GM12878 (cell line): Measurements from ENCODE around the gene YIPF4. TPM values are rescaled to one million over a fixed set of nuclear protein-coding genes. Genes with fewer than 3 reads are reported as not detected.

Experiments used
- CEBPZ ChIP-seq: fragments of 150-350 bp; IDR thresholded peaks from 2 replicates; pipeline ENCODE4 v1.6.1; 2016; ENCODE audit warnings: low read depth, low read length
- CHD2 ChIP-seq: IDR thresholded peaks from 2 replicates; pipeline ENCODE4 v1.6.1; 2011; ENCODE audit warnings: low read depth, low read length, improper control_type of control experiment, borderline replicate concordance
- HDGF ChIP-seq: fragments of 450-650 bp; IDR thresholded peaks from 2 replicates; pipeline ENCODE4 v1.6.1; 2016; ENCODE audit warnings: antibody characterized with exemption
- IRF5 ChIP-seq: fragments of 450-650 bp; IDR thresholded peaks from 2 replicates; pipeline ENCODE4 v1.6.1; 2017; ENCODE audit warnings: borderline replicate concordance
- NR2C2 ChIP-seq: IDR thresholded peaks from 2 replicates; pipeline ENCODE4 v1.6.1; 2011; ENCODE audit warnings: borderline replicate concordance, low read depth; ENCODE audit not compliant: control insufficient read depth, insufficient read length
- NR2F1 ChIP-seq: fragments of 450-650 bp; conservative IDR thresholded peaks from 2 replicates; pipeline ENCODE4 v1.6.1; 2017; ENCODE audit warnings: mild to moderate bottlenecking
- SPI1 ChIP-seq: IDR thresholded peaks from 2 replicates; pipeline ENCODE4 v1.6.1; 2011; ENCODE audit warnings: low read depth, mild to moderate bottlenecking, low read length, moderate library complexity, borderline replicate concordance; ENCODE audit not compliant: insufficient read depth
- SREBF1 ChIP-seq: IDR thresholded peaks from 2 replicates; pipeline ENCODE4 v1.6.1; 2012; ENCODE audit warnings: mild to moderate bottlenecking, low read length
- TCF12 ChIP-seq: IDR thresholded peaks from 2 replicates; pipeline ENCODE4 v1.6.1; 2011; ENCODE audit warnings: low read depth, mild to moderate bottlenecking, low read length
- ZBTB4 ChIP-seq: fragments of 450-650 bp; formaldehyde crosslinking; IDR thresholded peaks from 2 replicates; pipeline ENCODE4 v1.4.0; 2022; ENCODE audit warnings: mild to moderate bottlenecking, moderate library complexity
- polyA plus RNA-seq, 11 experiments: library from polyadenylated mRNA; depleted of rRNA in 4 of 11; unstranded in 6 of 11; stranded (reverse) in 5 of 11; fragments of >200 nt; fragmentation: Nextera tagmentation in 4 of 11; fragmentation: Illumina TruSeq in 1 of 11; extraction: Ambion mirVana in 4 of 11; extraction: Trizol in 1 of 11; gene quantifications; 1 replicate in 1 of 11; 2 replicates in 10 of 11; pipeline versions ENCODE4 v1.2.1 to v1.2.3, GENCODE V29; 2011 to 2016; ENCODE audit warnings: inconsistent platforms in 2 of 11, missing spikeins in 2 of 11, low read depth in 1 of 11
- total RNA-seq, 4 experiments: library from RNA; depleted of rRNA in 3 of 4; stranded (reverse); fragments of >200 nt in 3 of 4; fragmentation: Illumina TruSeq in 1 of 4; extraction: Trizol in 1 of 4; gene quantifications; 2 replicates each; pipeline versions ENCODE4 v1.2.1 to v1.2.3, GENCODE V29; 2013 to 2021
- TF ChIP-seq, protein P1 (sequence below): fragments of 450-650 bp; IDR thresholded peaks from 2 replicates; pipeline ENCODE4 v1.6.1; 2016; ENCODE audit warnings: mild to moderate bottlenecking
- TF ChIP-seq, protein P2 (sequence below): fragments of 450-650 bp; IDR thresholded peaks from 2 replicates; pipeline ENCODE4 v1.6.1; 2017; ENCODE audit warnings: mild to moderate bottlenecking, moderate library complexity
- TF ChIP-seq, protein P3 (sequence below): fragments of 450-650 bp; IDR thresholded peaks from 2 replicates; pipeline ENCODE4 v1.6.1; 2016; ENCODE audit warnings: mild to moderate bottlenecking

The YIPF4 gene
- total and polyA plus RNA-seq, 10 of the 15 experiments (the other 5 are each of a cell fraction or from before 2014, with no cell fraction given) = 2.8 to 60.4 (median 11.1) TPM

DNA sequence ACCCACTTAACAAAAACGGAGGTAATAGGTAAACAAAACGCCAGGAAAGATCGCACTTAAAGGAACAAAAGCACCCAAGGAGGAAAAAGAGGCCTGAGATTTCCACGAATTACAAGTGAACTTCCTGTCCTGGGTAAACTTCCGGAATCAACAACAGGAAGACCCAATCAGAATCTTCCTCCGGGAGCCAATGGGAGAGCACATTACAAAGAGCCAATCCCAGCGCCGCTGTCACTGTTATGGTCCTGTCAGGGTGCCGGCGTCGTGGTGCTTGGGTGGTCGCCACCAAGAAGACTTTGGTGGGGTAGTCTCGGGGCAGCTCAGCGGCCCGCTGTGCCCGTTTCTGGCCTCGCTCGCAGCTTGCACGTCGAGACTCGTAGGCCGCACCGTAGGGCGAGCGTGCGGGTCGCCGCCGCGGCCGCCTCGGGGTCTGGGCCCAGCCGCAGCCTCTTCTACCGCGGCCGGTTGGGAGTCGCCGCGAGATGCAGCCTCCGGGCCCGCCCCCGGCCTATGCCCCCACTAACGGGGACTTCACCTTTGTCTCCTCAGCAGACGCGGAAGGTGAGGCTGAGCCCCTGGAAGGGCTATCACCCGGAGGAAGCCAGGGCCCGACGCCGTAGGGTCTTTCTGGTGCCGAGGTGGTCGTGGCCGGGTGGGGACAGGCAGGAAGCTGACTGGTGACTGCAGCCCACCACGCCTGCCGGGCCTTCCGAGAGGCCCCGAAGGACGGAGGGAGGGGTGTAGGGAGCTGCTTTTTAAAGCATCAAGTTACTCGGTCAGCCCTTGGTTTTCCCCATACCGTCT lies at the start of gene YIPF4 (continued):
- no peak for TF ChIP-seq CEBPZ
- TF ChIP-seq NR2F1 = peak; percentile 66; the same call in 1 of the 2 replicates
- no peak for TF ChIP-seq SREBF1
- TF ChIP-seq TCF12 = no peak
- TF ChIP-seq IRF5 = no peak
- TF ChIP-seq, protein P1, sequence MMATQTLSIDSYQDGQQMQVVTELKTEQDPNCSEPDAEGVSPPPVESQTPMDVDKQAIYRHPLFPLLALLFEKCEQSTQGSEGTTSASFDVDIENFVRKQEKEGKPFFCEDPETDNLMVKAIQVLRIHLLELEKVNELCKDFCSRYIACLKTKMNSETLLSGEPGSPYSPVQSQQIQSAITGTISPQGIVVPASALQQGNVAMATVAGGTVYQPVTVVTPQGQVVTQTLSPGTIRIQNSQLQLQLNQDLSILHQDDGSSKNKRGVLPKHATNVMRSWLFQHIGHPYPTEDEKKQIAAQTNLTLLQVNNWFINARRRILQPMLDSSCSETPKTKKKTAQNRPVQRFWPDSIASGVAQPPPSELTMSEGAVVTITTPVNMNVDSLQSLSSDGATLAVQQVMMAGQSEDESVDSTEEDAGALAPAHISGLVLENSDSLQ = peak; percentile 53
- TF ChIP-seq ZBTB4 = no peak
- peak; percentile 75 for TF ChIP-seq CHD2
- TF ChIP-seq, protein P2, sequence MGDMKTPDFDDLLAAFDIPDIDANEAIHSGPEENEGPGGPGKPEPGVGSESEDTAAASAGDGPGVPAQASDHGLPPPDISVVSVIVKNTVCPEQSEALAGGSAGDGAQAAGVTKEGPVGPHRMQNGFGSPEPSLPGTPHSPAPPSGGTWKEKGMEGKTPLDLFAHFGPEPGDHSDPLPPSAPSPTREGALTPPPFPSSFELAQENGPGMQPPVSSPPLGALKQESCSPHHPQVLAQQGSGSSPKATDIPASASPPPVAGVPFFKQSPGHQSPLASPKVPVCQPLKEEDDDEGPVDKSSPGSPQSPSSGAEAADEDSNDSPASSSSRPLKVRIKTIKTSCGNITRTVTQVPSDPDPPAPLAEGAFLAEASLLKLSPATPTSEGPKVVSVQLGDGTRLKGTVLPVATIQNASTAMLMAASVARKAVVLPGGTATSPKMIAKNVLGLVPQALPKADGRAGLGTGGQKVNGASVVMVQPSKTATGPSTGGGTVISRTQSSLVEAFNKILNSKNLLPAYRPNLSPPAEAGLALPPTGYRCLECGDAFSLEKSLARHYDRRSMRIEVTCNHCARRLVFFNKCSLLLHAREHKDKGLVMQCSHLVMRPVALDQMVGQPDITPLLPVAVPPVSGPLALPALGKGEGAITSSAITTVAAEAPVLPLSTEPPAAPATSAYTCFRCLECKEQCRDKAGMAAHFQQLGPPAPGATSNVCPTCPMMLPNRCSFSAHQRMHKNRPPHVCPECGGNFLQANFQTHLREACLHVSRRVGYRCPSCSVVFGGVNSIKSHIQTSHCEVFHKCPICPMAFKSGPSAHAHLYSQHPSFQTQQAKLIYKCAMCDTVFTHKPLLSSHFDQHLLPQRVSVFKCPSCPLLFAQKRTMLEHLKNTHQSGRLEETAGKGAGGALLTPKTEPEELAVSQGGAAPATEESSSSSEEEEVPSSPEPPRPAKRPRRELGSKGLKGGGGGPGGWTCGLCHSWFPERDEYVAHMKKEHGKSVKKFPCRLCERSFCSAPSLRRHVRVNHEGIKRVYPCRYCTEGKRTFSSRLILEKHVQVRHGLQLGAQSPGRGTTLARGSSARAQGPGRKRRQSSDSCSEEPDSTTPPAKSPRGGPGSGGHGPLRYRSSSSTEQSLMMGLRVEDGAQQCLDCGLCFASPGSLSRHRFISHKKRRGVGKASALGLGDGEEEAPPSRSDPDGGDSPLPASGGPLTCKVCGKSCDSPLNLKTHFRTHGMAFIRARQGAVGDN = peak; percentile 77; the same call in 1 of the 2 replicates
- TF ChIP-seq HDGF = no peak; the same call in 1 of the 2 replicates
- TF ChIP-seq, protein P3, sequence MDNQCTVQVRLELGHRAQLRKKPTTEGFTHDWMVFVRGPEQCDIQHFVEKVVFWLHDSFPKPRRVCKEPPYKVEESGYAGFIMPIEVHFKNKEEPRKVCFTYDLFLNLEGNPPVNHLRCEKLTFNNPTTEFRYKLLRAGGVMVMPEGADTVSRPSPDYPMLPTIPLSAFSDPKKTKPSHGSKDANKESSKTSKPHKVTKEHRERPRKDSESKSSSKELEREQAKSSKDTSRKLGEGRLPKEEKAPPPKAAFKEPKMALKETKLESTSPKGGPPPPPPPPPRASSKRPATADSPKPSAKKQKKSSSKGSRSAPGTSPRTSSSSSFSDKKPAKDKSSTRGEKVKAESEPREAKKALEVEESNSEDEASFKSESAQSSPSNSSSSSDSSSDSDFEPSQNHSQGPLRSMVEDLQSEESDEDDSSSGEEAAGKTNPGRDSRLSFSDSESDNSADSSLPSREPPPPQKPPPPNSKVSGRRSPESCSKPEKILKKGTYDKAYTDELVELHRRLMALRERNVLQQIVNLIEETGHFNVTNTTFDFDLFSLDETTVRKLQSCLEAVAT = peak; percentile 83; the same call in 1 of the 2 replicates
- no peak for TF ChIP-seq NR2C2
- 0 out of 2 replicates have a peak, but pooled peaks have one; percentile 13 for TF ChIP-seq SPI1
